Endothelial cell of umbilical vein (primary cell): Measurements from ENCODE around the gene PTTG1. TPM values are rescaled to one million over a fixed set of nuclear protein-coding genes. Genes with fewer than 3 reads are reported as not detected.

Source experiments
- BruUV-seq: library from RNA; stranded (reverse); fragments of 400-500 nt; replicated peaks from 2 replicates; lab custom pipeline; 2021; lab: Mats Ljungman, UMichigan
- CTCF ChIA-PET: fragments of 300-600, 350-600 bp; sonication (Branson Sonifier 250); formaldehyde crosslinking; loops from one replicate; lab custom pipeline; 2021; ENCODE audit warnings: antibody characterized with exemption, inconsistent platforms; lab: Charles Lee
- POLR2A ChIA-PET: fragments of 300-600, 350-600 bp; sonication (Branson Sonifier 250); formaldehyde crosslinking; loops from one replicate; lab custom pipeline; 2021; ENCODE audit warnings: antibody characterized with exemption, inconsistent platforms; lab: Charles Lee
- DNase-seq: peaks from one replicate; pipeline ENCODE4 v3.0.0-alpha.2; 2011; ENCODE audit warnings: low read depth, low spot score
- FAIRE-seq: peaks from 2 replicates; lab custom pipeline; 2011; peaks lifted over from hg19 to GRCh38; lab: Jason Lieb, UNC
- H2AFZ ChIP-seq: 2 replicates; pipeline ENCODE4 v1.6.0; 2012; ENCODE audit warnings: low read depth, low read length, control low read depth, inconsistent platforms
- H3K27ac ChIP-seq: 2 replicates; pipeline ENCODE4 v1.5.1; 2011; ENCODE audit warnings: low read depth, mild to moderate bottlenecking, control low read depth, low read length, moderate library complexity; ENCODE audit not compliant: insufficient read depth
- H3K27me3 ChIP-seq, 2 experiments: 2 replicates each; pipeline versions ENCODE4 v1.6.0 to v1.6.1; 2011; ENCODE audit warnings: low read length in 2 of 2, mixed read lengths in 1 of 2; ENCODE audit not compliant: control insufficient read depth in 2 of 2, insufficient read depth in 2 of 2
- H3K36me3 ChIP-seq, 2 experiments: 2 replicates in 1 of 2; 3 replicates in 1 of 2; pipeline ENCODE4 v1.5.1; 2011; ENCODE audit warnings: low read length in 2 of 2, mild to moderate bottlenecking in 1 of 2, moderate library complexity in 1 of 2; ENCODE audit not compliant: control insufficient read depth in 2 of 2, insufficient read depth in 2 of 2; ENCODE audit errors: extremely low read depth in 1 of 2
- H3K4me1 ChIP-seq: 3 replicates; pipeline ENCODE4 v1.5.1; 2011; ENCODE audit warnings: mild to moderate bottlenecking, low read length; ENCODE audit not compliant: control insufficient read depth, insufficient read depth; ENCODE audit errors: extremely low read depth
- H3K4me2 ChIP-seq: 2 replicates; pipeline ENCODE4 v1.6.1; 2011; ENCODE audit warnings: low read length, control low read depth, mixed read lengths; ENCODE audit not compliant: insufficient read depth
- H3K4me3 ChIP-seq, 3 experiments: fragments of 200-600 bp in 1 of 3; sonication (generic), shearing (Covaris generic) in 1 of 3; replicated peaks in 1 of 3; 2 replicates each; pipeline ENCODE4 v1.5.1; 2011 to 2016; ENCODE audit warnings: control low read depth in 3 of 3, low read length in 3 of 3, mild to moderate bottlenecking in 2 of 3, inconsistent platforms in 1 of 3, low read depth in 1 of 3, moderate library complexity in 1 of 3; ENCODE audit not compliant: insufficient read depth in 1 of 3
- H3K79me2 ChIP-seq: 2 replicates; pipeline ENCODE4 v1.6.0; 2012; ENCODE audit warnings: low read length, inconsistent platforms; ENCODE audit not compliant: control insufficient read depth, insufficient read depth
- H3K9ac ChIP-seq: replicated peaks from 2 replicates; pipeline ENCODE3; 2011; ENCODE audit warnings: low read length, control low read depth; ENCODE audit not compliant: insufficient read depth; ENCODE audit errors: extremely low read depth
- H3K9me1 ChIP-seq: replicated peaks from 3 replicates; pipeline ENCODE4 v1.6.0; 2011; ENCODE audit warnings: mild to moderate bottlenecking, low read length; ENCODE audit not compliant: control insufficient read depth, insufficient read depth; ENCODE audit errors: extremely low read depth
- H3K9me3 ChIP-seq: replicated peaks from 2 replicates; pipeline ENCODE4 v1.5.1; 2012; ENCODE audit warnings: low read length, inconsistent platforms; ENCODE audit not compliant: control insufficient read depth, insufficient read depth
- H4K20me1 ChIP-seq: replicated peaks from 2 replicates; pipeline ENCODE3; 2011; ENCODE audit warnings: mild to moderate bottlenecking, low read length; ENCODE audit not compliant: control insufficient read depth, insufficient read depth; ENCODE audit errors: extremely low read depth
- EZH2 ChIP-seq: IDR thresholded peaks from 2 replicates; pipeline ENCODE4 v1.6.1; 2012; ENCODE audit warnings: borderline replicate concordance, low read depth, mild to moderate bottlenecking, moderate library complexity, low read length, inconsistent platforms; ENCODE audit not compliant: severe bottlenecking
- FOS ChIP-seq: IDR thresholded peaks from 2 replicates; pipeline ENCODE4 v1.6.1; 2011; ENCODE audit warnings: mild to moderate bottlenecking, low read length, moderate library complexity, borderline replicate concordance; ENCODE audit not compliant: insufficient read depth
- GATA2 ChIP-seq: IDR thresholded peaks from 2 replicates; pipeline ENCODE4 v1.7.0; 2011; ENCODE audit warnings: low read depth, mild to moderate bottlenecking, moderate library complexity, mixed read lengths, low read length; ENCODE audit not compliant: insufficient read length, insufficient read depth
- JUN ChIP-seq: IDR thresholded peaks from 2 replicates; pipeline ENCODE4 v1.6.1; 2011; ENCODE audit warnings: borderline replicate concordance, low read depth; ENCODE audit not compliant: insufficient read length, insufficient read depth
- MYC ChIP-seq: IDR thresholded peaks from one replicate; pipeline ENCODE4 v1.6.1; 2011; ENCODE audit warnings: mild to moderate bottlenecking, low read depth, low read length
- POLR2A ChIP-seq: IDR thresholded peaks from 2 replicates; pipeline ENCODE4 v1.6.1; 2012; ENCODE audit warnings: low read depth, mild to moderate bottlenecking, control low read depth, low read length
- POLR2AphosphoS5 ChIP-seq: IDR thresholded peaks from 2 replicates; pipeline ENCODE4 v1.6.1; 2012; ENCODE audit warnings: low read depth, mild to moderate bottlenecking, control low read depth, low read length, moderate library complexity; ENCODE audit not compliant: insufficient read depth
- dilution Hi-C: fragments of 300-500 bp; cut with MboI; formaldehyde crosslinking; loops from one replicate; pipeline ENCODE4 v1.15.0; 2019; ENCODE audit warnings: low sequenced_read_pairs; ENCODE audit not compliant: extremely low pct_ligation_motif_present
- intact Hi-C: fragments of 100-400 bp; cut with micrococcal nuclease; formaldehyde crosslinking; loops from one replicate; pipeline ENCODE4 v1.10.0; 2022
- polyA plus RNA-seq, 4 experiments: library from polyadenylated mRNA; depleted of rRNA in 3 of 4; stranded (reverse) in 3 of 4; unstranded in 1 of 4; fragments of >200 nt; gene quantifications; 2 replicates each; pipeline versions ENCODE4 v1.2.1 to v1.2.3, GENCODE V29; 2011 to 2012; ENCODE audit warnings: missing spikeins in 1 of 4
- total RNA-seq: library from RNA; stranded (reverse); gene quantifications from 2 replicates; pipeline ENCODE4 v1.2.3, GENCODE V29; 2021
- TF ChIP-seq, protein P1 (sequence below), 2 donors: IDR thresholded peaks; 1 replicate in 1 of 2; 2 replicates in 1 of 2; pipeline ENCODE4 v1.5.1; 2011; ENCODE audit warnings: low read length in 2 of 2, mild to moderate bottlenecking in 2 of 2, moderate library complexity in 2 of 2, control low read depth in 1 of 2, inconsistent platforms in 1 of 2, low read depth in 1 of 2; ENCODE audit not compliant: insufficient read depth in 1 of 2; ENCODE audit errors: extremely low read depth in 1 of 2
- TF ChIP-seq, protein P2 (sequence below): IDR thresholded peaks from 2 replicates; pipeline ENCODE4 v1.6.1; 2011; ENCODE audit not compliant: insufficient read depth, insufficient read length

The PTTG1 gene
- total and polyA plus RNA-seq, 2 donors (not counting 3 experiments of a cell fraction or from before 2014, with no cell fraction given), result 140 to 157 TPM

DNA sequence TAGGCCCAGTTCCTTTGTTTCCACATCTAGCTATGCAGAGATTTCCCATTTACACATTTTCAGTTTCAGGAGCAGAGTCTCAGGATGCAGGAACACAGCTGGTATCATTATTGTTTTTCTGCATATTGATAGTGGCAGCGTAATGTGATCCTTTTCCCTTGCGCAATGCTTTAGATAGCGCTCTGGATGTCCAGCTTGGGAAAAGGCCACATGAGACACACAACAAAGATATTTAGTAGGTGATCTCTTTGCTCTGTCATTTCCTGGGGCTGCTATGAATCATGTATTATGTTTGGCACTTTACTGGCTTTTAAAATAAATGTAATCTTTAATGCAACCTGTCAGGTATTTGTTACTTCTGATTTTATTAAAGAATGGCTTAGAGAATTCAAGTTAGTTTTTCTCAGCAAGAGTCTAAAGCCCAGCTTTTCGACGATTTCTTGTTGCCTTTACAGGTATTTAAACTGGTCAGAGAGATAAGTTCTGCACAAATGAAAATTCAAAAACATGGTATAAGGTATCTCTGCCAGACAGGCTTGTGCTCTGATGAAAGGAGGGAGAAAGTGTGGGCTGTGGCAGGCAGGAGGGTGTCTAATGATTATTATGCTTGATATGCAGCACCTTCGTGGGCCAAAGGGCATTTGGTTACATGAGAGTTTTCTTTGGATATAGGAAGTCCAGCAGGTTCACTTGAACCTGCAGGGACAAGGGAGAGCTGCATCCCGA, 42.2 kb downstream of the PTTG1 start:
- dilution Hi-C loops, result no loop called here
- TF ChIP-seq JUN (peak; percentile 74), FOS (peak; percentile 82), POLR2AphosphoS5 (peak; percentile 42), MYC (no peak), POLR2A (no peak), EZH2 (no peak), GATA2 (peak; percentile 80)
- TF ChIP-seq, protein P1, sequence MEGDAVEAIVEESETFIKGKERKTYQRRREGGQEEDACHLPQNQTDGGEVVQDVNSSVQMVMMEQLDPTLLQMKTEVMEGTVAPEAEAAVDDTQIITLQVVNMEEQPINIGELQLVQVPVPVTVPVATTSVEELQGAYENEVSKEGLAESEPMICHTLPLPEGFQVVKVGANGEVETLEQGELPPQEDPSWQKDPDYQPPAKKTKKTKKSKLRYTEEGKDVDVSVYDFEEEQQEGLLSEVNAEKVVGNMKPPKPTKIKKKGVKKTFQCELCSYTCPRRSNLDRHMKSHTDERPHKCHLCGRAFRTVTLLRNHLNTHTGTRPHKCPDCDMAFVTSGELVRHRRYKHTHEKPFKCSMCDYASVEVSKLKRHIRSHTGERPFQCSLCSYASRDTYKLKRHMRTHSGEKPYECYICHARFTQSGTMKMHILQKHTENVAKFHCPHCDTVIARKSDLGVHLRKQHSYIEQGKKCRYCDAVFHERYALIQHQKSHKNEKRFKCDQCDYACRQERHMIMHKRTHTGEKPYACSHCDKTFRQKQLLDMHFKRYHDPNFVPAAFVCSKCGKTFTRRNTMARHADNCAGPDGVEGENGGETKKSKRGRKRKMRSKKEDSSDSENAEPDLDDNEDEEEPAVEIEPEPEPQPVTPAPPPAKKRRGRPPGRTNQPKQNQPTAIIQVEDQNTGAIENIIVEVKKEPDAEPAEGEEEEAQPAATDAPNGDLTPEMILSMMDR (IDR thresholded peaks at IDR 0.05; ENCODE audit: extremely low read depth in 1 of 2, insufficient read depth in 1 of 2, low read depth in 1 of 2, low read length in 2 of 2), result no peak
- TF ChIP-seq, protein P2, sequence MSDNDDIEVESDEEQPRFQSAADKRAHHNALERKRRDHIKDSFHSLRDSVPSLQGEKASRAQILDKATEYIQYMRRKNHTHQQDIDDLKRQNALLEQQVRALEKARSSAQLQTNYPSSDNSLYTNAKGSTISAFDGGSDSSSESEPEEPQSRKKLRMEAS, result no peak
- Histone ChIP-seq H3K9me1 (no peaks in the 10 kb centered on the region), H3K4me3 (no peak overlapping the region), H3K9me3 (no peaks in the 10 kb centered on the region), H3K36me3 (no peaks in the 10 kb centered on the region), H3K4me2 (peak overlapping the region; percentile 44), H3K79me2 (peaks cover 6% of the 10 kb centered on the region), H2AFZ (no peak overlapping the region), H3K27me3 (no peaks in the 10 kb centered on the region), H3K27ac (peak overlapping the region; percentile 67), H3K4me1 (peaks cover 36% of the 10 kb centered on the region), H3K9ac (no peak overlapping the region), H4K20me1 (no peaks in the 10 kb centered on the region)
- BruUV-seq, result no TSS peak
- CTCF ChIA-PET, result interaction anchor here (0.8 to 3.1 kb wide), 4 partner anchors 11 to 44 kb away, joined by 3 to 21 read pairs (median 4); no protein-coding TSS in a partner anchor
- FAIRE-seq, result peak; percentile 94
- POLR2A ChIA-PET, result interaction anchor here (0.9 to 1.1 kb wide), 2 partner anchors 15 to 45 kb away, joined by 3 read pairs; partner anchors contain the start of gene SLU7
- peak; percentile 86 for DNase-seq
- intact Hi-C loops, result loop anchor here (1.0 kb wide), 1 partner anchor 14 kb away; no protein-coding TSS in a partner anchor
